Measurements from ENCODE around the gene TUBG2.
"Not testable (repeated sequence)": the region's sequence is repeated elsewhere in the genome, so short reads cannot be mapped to it uniquely, and the experiment has no call there.

TUBG2 gene

DNA sequence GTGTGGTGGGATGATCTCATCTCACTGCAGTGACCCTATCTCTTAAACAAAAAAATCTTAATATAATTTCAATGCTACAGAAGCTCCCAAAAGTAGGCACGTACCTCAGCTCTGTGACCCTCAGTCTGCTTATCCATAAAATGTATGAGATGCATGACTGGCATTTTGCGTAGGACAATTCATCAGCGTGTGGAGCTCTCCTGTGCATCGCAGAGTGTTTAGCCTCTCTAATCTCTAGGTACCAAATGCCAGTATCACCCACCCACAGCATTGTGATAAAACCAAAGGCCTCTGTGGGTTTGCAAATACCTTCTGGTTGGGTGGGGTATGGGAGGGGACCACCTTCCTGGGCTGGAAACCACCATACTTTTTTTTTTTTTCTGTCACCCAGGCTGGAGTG is 19.0 kb upstream of the TUBG2 start:
- no peak for ATAC-seq
- no peak for DNase-seq
- peaks cover 23% of the 10 kb centered on the region for H3K27me3 Mint-ChIP-seq
- H3K4me1 Mint-ChIP-seq = no peaks in the 10 kb centered on the region
- H3K4me3 Mint-ChIP-seq = no peak overlapping the region
- H3K27ac Mint-ChIP-seq = no peak overlapping the region
- no peaks in the 10 kb centered on the region for H3K9me3 Mint-ChIP-seq

DNA sequence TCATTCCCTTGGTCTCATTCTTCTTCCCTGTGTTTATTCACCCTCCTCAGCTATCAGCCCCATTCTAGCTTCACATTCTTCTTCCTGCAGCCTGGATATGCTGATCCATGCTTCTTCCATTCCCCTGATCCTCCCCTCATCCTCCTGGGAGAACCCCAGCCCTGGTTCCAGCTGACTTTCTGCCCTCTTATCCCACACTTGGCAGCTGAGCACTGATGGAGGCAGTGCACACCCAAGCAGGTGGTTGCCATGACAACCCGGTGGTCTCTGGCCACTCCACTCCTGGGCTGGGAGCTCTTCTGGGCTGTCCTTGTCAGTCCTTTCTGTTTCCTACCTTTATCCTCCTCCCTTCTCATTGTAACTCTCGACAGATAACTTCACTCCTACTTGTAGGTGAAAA is 16.7 kb upstream of the TUBG2 start:
- Mint-ChIP-seq H3K27ac (peak overlapping the region in 1 of 2 donors; percentile 30), H3K4me3 (no peak overlapping the region), H3K27me3 (peaks cover 23% of the 10 kb centered on the region), H3K9me3 (no peaks in the 10 kb centered on the region), H3K4me1 (no peaks in the 10 kb centered on the region)
- DNase-seq = no peak
- ATAC-seq = no peak

DNA sequence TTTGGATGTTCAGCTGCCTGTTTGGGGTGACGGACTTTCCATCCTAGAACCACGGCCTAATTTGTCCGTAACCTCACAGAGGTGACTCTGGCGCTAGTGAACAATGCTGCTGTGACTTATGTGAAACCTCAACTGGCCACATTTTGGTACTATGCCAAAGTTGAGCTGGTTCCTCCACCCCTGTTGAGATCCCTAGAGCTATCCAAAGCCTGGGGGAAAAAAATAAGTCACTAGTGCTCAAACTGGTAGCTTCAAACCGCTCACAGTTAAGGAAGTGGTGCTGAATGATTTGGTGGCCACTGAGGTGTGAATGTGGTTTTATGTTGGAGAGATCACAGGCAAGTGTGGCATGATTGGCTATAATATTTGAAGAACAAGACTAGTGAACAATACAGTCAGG is 11.3 kb upstream of the TUBG2 start:
- Mint-ChIP-seq H3K27me3 (peaks cover 11% of the 10 kb centered on the region), H3K4me3 (no peak overlapping the region), H3K4me1 (peaks cover 4% of the 10 kb centered on the region), H3K27ac (peak overlapping the region in 1 of 2 donors; percentile 23), H3K9me3 (no peaks in the 10 kb centered on the region)
- peak; percentile 48 for ATAC-seq
- no peak for DNase-seq

DNA sequence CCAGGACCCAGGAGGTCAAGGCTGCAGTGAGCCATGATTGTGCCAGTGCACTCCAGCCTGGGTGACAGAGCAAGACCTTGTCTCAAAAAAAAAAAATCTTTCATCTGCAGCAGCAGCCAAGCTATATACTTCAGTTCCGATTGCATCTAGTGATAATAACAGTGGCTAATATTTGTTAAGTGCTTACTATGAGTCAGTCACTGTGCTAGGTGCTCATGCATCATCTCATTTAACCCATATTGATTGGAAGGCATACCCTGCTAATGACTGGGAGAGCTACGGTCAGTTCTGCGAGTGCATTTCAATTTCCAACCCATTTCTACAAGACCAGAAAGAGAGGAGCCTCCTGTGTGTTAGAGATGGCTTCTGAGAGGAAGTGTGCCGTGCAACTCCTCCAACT is 7.7 kb upstream of the TUBG2 start:
- DNase-seq (no peak), ATAC-seq (no peak)

DNA sequence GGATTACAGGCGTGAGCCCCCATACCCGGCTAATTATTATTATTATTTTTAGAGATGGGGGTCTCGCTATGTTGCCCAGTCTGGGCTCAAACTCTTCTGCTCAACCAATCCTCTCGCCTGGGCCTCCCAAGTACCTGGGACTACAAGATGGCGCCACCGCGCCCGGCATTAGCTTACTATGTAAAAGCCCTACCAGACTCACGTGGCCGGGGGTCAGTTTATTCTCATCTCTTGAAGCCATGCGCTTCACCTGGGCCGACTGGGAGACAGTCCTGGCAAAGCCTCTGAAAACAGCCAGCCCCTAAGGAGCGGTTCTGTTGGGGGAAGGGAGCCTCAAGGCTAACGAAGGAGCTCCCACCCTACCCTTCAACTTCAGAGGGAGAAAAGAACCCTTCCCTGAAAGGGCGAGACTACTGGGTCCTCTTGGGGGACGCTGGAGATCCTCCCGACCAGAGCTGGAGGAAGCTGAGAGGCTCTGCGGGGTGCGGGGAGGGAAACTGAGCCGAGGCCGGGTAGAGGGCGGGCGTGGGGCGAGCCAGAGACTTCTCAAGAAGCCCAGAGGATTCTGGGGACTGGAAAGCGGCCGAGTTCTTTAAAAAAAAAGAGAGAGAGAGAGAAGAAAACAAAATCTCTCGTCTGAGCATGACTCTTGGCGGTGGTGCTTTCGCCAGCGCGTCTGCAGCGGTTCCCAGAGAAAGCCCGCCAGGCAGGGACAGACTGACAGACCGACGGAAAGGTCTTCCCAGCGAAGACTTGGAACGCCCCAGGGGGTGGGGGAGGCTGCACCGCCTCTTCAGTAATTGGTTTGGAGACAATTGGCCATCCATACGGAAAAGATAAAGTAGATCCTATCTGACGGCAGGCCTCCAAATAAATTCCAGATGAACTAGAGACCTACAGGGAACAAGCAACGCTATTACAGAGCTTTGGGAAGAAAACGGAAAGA is 5.6 kb upstream of the TUBG2 start:
- Mint-ChIP-seq H3K27ac (peak overlapping the region in 1 of 2 donors; percentile 20), H3K4me3 (peak overlapping the region; percentile 0 to 64), H3K4me1 (peaks cover 27% of the 10 kb centered on the region), H3K27me3 (peaks cover 28% of the 10 kb centered on the region), H3K9me3 (peaks cover 0 to 7% of the 10 kb centered on the region in 2 donors)
- ATAC-seq (no peak), DNase-seq (no peak)

More for the DNA sequence above, 7.7 kb upstream of the TUBG2 start:
- no peak overlapping the region for H3K4me3 Mint-ChIP-seq
- H3K9me3 Mint-ChIP-seq = no peaks in the 10 kb centered on the region
- H3K4me1 Mint-ChIP-seq = peaks cover 26% of the 10 kb centered on the region
- H3K27me3 Mint-ChIP-seq = peaks cover 28% of the 10 kb centered on the region
- H3K27ac Mint-ChIP-seq = no peak overlapping the region

DNA sequence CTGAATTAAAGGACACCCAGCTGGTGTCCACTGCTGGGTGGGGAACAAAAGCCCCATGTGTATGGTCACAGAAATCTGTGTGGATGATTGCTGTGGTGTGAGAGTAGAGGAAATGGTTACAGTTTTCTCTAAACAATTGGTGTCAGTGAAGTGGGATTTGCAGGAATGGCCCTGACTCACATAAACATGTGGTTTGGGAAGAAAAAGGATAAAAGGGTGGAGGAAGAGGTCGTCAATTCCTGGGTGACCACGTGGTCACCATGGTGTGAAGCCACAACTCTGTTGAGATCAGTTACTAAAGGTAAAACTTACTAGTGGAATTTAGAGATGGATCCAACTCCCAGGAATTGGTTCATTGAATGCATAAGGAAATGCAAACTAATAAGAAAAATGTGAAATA is 3.6 kb upstream of the TUBG2 start:
- H3K4me3 Mint-ChIP-seq = peak overlapping the region in 1 of 2 donors; percentile 10
- peaks cover 28% of the 10 kb centered on the region for H3K27me3 Mint-ChIP-seq

DNA sequence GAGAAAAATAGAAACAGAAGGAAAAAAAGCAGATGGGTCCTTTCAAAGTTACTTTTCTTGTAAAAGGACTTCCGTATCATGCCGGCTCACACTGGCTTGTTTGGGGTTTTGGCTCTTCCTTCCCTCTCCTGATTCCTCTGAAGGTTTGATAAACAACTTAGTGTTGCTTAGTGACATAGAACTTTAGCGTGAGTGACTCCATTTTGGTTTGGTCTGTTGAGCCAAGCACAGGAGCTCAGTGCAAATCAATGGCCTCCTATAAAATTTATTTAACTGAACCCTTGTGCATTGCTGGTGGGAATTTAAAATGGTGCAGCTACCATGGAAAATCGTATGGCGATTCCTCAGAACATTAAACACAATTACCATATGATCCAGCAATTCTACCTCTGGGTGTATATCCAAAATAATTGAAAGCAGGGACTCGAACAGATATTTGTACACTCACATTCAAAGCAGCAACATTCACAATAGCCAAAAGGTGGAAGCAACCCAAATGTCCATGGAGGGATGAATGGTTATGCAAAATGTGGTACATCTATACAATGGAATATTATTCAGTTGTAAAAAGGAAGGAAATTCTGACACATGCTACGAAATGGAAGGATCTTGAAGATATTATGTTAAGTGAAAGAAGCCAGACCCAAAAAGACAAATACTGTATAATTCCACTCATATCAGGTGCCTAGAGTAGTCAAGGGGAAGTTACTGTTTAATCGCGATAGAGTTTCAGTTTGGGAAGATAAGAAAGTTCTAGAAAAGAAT is 1.1 kb upstream of the TUBG2 start:
- no peak for DNase-seq
- Mint-ChIP-seq H3K4me3 (peak overlapping the region; percentile 40 to 93), H3K27ac (no peak overlapping the region), H3K9me3 (peaks cover 0 to 7% of the 10 kb centered on the region in 2 donors), H3K4me1 (peaks cover 39% of the 10 kb centered on the region), H3K27me3 (peaks cover 19% of the 10 kb centered on the region)
- ATAC-seq = no peak

More for the DNA sequence above, 3.6 kb upstream of the TUBG2 start:
- Mint-ChIP-seq H3K27ac (peak overlapping the region in 1 of 2 donors; percentile 9), H3K4me1 (peaks cover 39% of the 10 kb centered on the region), H3K9me3 (peaks cover 0 to 7% of the 10 kb centered on the region in 2 donors)
- ATAC-seq (no peak), DNase-seq (no peak)

DNA sequence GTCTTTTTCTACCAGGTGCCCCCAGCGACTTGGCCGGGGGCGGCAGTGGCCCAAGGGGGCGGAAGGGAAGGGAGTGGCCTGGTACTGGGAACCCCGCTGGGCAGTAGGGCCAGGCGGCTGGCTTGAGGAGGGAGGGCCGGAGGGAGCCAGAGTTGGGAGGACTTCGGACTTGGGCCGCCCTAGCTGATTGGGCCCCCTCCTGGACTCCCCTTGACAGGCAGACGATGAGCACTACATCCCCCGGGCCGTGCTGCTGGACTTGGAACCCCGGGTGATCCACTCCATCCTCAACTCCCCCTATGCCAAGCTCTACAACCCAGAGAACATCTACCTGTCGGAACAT is 819 bp downstream of the TUBG2 start:
- DNase-seq, H3K27me3 Mint-ChIP-seq, H3K27ac Mint-ChIP-seq, H3K9me3 Mint-ChIP-seq: not testable (repeated sequence)
- peak; percentile 10 for ATAC-seq
- H3K4me1 Mint-ChIP-seq = peaks cover 30% of the 10 kb centered on the region
- peak overlapping the region; percentile 93 to 95 for H3K4me3 Mint-ChIP-seq

DNA sequence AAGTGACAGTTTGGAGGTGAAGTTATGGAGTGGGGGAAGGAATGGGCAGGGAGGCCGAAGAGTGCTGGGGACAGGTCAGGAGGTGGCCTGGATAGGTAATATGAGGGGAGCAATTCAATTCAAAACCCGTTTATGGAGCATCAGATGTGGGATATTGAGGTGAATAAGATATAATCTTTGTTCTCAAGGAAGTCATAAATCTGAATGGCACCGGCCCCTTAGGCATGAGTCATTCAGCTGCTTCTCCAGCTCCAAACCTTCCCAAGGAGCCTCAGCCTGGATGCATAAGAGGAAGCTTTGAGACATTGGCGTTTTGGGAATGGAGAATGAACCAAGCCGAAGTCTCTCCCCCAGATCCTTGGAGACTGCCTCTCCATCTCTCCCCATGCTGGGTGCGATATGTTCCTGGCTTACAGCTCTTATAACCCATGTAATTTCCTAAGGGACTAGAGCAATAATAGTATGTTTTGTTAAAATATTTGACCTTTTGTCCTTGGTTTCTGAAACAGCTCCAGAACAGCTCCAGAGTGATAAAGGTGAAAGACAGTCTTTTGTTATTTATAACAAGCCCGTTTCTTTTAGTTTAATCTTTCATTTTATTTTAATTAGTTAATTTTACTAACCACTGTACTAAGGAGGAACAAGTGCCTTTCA is 1.7 kb downstream of the TUBG2 start:
- H3K4me1 Mint-ChIP-seq = peaks cover 24% of the 10 kb centered on the region
- H3K9me3 Mint-ChIP-seq = peaks cover 0 to 7% of the 10 kb centered on the region in 2 donors
- ATAC-seq = no peak
- no peak for DNase-seq
- no peak overlapping the region for H3K27ac Mint-ChIP-seq
- H3K4me3 Mint-ChIP-seq = no peak overlapping the region
- no peaks in the 10 kb centered on the region for H3K27me3 Mint-ChIP-seq

DNA sequence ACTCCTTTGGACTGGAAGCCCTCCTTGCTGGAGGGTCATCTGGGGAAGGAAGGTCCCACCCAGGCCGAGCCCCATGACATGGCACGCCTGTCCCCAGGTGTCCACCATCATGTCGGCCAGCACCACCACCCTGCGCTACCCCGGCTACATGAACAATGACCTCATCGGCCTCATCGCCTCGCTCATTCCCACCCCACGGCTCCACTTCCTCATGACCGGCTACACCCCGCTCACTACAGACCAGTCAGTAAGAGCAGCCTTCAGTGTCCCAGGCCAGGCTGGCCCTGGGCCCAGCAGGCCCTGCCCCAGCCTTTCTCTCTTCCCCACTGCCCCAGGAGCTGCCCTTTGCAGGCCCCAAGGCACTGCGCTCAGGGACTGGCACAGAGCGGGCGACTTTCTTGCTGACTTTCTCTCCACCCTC is 6.5 kb downstream of the TUBG2 start:
- H3K4me1 Mint-ChIP-seq = peaks cover 6% of the 10 kb centered on the region
- no peak overlapping the region for H3K4me3 Mint-ChIP-seq
- ATAC-seq = no peak
- H3K9me3 Mint-ChIP-seq = no peaks in the 10 kb centered on the region
- DNase-seq = no peak
- peak overlapping the region in 1 of 2 donors; percentile 44 for H3K27ac Mint-ChIP-seq
- H3K27me3 Mint-ChIP-seq = peaks cover 20% of the 10 kb centered on the region

DNA sequence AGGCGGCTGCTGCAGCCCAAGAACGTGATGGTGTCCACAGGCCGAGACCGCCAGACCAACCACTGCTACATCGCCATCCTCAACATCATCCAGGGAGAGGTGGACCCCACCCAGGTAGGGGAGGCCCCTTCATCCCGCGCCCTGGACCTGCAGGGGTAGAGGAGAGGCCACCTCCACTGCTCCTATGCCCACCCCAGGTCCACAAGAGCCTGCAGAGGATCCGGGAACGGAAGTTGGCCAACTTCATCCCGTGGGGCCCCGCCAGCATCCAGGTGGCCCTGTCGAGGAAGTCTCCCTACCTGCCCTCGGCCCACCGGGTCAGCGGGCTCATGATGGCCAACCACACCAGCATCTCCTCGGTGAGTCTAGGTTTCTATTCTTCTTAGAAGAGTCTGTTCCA is 7.0 kb downstream of the TUBG2 start:
- H3K27me3 Mint-ChIP-seq = peaks cover 26% of the 10 kb centered on the region
- DNase-seq, H3K9me3 Mint-ChIP-seq, H3K27ac Mint-ChIP-seq, H3K4me3 Mint-ChIP-seq, ATAC-seq: not testable (repeated sequence)
- peaks cover 11% of the 10 kb centered on the region for H3K4me1 Mint-ChIP-seq

DNA sequence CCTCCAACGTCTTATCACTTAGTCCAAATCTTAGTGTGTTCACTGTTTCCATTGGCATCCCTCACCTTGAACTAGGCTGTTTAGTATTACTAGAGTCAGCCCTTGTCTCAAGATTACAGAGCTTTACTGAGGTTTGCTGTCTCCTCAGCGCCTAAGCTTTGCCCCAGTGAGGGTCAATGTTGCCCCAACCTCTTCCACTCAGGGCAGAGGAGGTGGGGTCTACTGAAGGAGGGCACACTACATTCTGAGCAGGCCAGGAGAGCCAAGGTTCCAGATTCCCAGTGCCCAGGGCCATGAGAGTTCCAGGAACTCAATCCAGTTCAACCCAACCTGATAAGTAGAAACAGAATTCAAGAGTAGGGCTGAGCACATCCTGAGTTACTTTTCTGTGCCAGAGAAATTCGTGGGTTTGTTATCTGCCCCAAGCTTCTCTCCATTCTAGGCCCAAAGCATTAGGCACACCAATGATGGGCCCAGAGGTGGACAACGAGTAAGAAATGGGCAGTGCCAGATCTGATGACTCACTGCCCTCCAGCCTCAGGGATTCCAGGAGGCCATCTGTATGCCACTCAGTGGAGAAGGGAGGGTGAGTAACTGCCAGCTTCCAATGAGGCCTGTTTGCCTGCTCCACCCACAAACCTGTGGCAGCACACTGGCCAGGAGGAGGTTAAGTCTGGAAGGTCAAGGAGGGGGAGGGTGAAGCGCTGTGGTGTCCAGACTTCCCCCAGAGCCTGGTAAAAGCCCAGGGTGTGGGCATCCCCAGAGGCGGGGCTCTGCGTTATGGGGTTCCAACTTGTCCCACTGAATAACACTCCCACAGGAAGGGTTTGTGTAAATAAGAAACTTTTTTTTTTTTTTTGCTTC is 8.2 kb downstream of the TUBG2 start:
- peaks cover 37% of the 10 kb centered on the region for H3K27me3 Mint-ChIP-seq
- H3K9me3 Mint-ChIP-seq = no peaks in the 10 kb centered on the region
- DNase-seq (no peak), ATAC-seq (no peak)
- H3K4me1 Mint-ChIP-seq = peaks cover 20% of the 10 kb centered on the region
- no peak overlapping the region for H3K4me3 Mint-ChIP-seq
- no peak overlapping the region for H3K27ac Mint-ChIP-seq

DNA sequence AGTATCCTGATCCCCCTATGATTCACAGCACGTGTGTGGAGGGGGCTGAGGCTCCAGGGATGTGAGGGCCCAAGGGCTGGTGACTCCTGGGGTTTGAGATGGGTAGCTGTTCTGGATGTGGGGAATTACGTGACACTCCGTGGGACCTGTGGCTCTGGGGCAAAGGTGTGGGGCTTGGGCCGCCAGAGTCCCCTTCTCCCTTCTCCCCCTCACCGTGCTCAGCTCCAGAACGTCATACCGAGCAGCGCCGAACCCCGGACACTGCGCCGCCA is 10.6 kb downstream of the TUBG2 start:
- Mint-ChIP-seq H3K27ac (no peak overlapping the region), H3K4me1 (peaks cover 30% of the 10 kb centered on the region), H3K27me3 (peaks cover 61% of the 10 kb centered on the region), H3K4me3 (peak overlapping the region in 1 of 2 donors; percentile 59), H3K9me3 (no peaks in the 10 kb centered on the region)
- ATAC-seq = no peak
- DNase-seq = no peak

DNA sequence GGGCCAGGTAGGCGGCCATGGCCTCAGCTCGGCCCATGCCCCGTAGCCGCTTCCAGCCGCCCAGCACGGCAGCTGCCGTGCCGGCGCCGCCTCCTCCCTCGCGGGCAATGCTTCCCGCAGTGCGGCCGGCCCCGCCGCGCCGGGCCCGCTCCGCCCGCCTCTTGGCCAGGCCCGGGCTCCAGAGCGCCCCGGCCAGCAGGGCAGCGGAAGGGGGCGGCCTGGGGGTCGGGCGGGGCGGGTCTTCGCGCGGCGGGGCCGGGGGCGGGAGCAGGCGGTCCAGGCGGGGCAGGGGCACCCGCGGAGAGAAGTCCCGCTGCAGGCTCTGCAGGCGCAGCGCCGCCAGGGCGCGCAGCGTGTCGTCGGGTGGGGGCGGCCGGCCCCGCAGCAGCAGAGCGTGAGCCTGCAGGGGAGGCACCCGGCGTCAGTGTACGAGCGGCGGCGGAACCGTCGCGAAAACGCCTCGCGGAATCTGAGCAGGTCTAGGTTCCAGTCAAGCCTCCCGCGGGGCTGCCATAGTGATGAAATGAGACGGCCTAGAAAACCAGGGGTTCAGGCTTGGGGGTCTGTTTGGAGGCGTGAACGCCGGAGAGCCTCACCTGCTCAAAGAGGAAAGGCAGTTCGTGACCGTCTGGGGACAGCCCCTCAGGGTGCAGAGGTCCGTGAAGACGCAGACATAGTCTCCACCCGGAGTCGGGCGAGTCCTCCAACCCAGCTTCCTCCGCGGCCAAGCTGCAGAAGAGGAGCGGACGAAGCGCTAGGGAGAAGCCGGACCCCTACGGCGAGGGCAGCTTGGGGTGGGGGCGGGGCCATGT is 11.1 kb downstream of the TUBG2 start:
- Mint-ChIP-seq H3K27ac (no peak overlapping the region), H3K9me3 (no peaks in the 10 kb centered on the region), H3K4me1 (peaks cover 35% of the 10 kb centered on the region), H3K27me3 (peaks cover 66% of the 10 kb centered on the region), H3K4me3 (peak overlapping the region; percentile 82 to 84)
- ATAC-seq = peak; percentile 76
- DNase-seq = peak; percentile 43 to 51

Measured in stimulated activated naive CD8-positive, alpha-beta T cell treated with anti-CD3 and anti-CD28 coated beads, Interleukin-15, amount 100 ng/mL, for 72 hours (primary cell).